Measurements from ENCODE around the gene PHF2. TPM values are rescaled to one million over a fixed set of nuclear protein-coding genes. Genes with fewer than 3 reads are reported as not detected.

PHF2 gene
- total and polyA plus RNA-seq, 2 experiments from 2014 or later, result 4.3 to 11.8 TPM

DNA sequence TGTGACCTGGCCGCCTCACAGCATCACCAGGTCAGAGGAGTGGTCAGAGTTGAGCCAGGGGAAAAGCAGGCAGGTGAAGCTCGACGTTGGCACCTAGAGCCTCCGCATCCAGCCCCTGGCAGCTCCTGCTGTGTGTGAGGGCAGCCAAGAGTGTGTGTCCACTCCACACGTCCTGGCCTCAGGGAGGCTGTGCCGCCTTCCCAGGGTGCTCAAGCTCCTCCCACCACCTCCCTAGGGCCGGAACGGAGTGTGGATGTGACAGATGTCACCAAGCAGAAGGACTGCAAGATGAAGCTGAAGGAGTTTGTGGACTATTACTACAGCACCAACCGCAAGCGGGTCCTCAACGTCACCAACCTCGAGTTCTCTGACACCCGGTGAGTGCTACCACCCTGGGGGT is 72.5 kb downstream of the PHF2 start:
- Mint-ChIP-seq H3K36me3 (ENCODE audit: low read depth) (no peaks in the 10 kb centered on the region), H3K9me3 (no peaks in the 10 kb centered on the region), H3K4me3 (no peak overlapping the region), H3K4me1 (no peaks in the 10 kb centered on the region; the same call in 2 of the 3 replicates), H3K27ac (no peak overlapping the region), H3K27me3 (ENCODE audit: insufficient read depth, low read depth, poor library complexity) (peaks cover 4% of the 10 kb centered on the region)
- H4K20me1 ChIP-seq (replicated peaks; ENCODE audit: insufficient read depth), result no peaks in the 10 kb centered on the region
- H3K27me3 ChIP-seq (ENCODE audit: insufficient read depth), result no peaks in the 10 kb centered on the region
- no peak overlapping the region for H3K4me3 ChIP-seq
- no peak for DNase-seq (ENCODE audit: low spot score)
- H3F3A ChIP-seq (replicated peaks; ENCODE audit: low read depth), result no peaks in the 10 kb centered on the region
- TF ChIP-seq ETS1 (IDR thresholded peaks at IDR 0.05) (no peak), NANOG (IDR thresholded peaks at IDR 0.05; ENCODE audit: borderline replicate concordance) (no peak), CREB1 (CRISPR knock-in tag; IDR thresholded peaks at IDR 0.05; ENCODE audit: low read depth) (no peak), CTCF (conservative IDR thresholded peaks at IDR 0.05; ENCODE audit: low read depth in 2 of 2) (no peak), ZNF114 (CRISPR knock-in tag; IDR thresholded peaks at IDR 0.05) (no peak), STAT1 (IDR thresholded peaks at IDR 0.05; ENCODE audit: unreplicated experiment) (no peak), ZNF331 (CRISPR knock-in tag; IDR thresholded peaks at IDR 0.05; ENCODE audit: low read depth) (no peak)
- TF ChIP-seq, protein P1, sequence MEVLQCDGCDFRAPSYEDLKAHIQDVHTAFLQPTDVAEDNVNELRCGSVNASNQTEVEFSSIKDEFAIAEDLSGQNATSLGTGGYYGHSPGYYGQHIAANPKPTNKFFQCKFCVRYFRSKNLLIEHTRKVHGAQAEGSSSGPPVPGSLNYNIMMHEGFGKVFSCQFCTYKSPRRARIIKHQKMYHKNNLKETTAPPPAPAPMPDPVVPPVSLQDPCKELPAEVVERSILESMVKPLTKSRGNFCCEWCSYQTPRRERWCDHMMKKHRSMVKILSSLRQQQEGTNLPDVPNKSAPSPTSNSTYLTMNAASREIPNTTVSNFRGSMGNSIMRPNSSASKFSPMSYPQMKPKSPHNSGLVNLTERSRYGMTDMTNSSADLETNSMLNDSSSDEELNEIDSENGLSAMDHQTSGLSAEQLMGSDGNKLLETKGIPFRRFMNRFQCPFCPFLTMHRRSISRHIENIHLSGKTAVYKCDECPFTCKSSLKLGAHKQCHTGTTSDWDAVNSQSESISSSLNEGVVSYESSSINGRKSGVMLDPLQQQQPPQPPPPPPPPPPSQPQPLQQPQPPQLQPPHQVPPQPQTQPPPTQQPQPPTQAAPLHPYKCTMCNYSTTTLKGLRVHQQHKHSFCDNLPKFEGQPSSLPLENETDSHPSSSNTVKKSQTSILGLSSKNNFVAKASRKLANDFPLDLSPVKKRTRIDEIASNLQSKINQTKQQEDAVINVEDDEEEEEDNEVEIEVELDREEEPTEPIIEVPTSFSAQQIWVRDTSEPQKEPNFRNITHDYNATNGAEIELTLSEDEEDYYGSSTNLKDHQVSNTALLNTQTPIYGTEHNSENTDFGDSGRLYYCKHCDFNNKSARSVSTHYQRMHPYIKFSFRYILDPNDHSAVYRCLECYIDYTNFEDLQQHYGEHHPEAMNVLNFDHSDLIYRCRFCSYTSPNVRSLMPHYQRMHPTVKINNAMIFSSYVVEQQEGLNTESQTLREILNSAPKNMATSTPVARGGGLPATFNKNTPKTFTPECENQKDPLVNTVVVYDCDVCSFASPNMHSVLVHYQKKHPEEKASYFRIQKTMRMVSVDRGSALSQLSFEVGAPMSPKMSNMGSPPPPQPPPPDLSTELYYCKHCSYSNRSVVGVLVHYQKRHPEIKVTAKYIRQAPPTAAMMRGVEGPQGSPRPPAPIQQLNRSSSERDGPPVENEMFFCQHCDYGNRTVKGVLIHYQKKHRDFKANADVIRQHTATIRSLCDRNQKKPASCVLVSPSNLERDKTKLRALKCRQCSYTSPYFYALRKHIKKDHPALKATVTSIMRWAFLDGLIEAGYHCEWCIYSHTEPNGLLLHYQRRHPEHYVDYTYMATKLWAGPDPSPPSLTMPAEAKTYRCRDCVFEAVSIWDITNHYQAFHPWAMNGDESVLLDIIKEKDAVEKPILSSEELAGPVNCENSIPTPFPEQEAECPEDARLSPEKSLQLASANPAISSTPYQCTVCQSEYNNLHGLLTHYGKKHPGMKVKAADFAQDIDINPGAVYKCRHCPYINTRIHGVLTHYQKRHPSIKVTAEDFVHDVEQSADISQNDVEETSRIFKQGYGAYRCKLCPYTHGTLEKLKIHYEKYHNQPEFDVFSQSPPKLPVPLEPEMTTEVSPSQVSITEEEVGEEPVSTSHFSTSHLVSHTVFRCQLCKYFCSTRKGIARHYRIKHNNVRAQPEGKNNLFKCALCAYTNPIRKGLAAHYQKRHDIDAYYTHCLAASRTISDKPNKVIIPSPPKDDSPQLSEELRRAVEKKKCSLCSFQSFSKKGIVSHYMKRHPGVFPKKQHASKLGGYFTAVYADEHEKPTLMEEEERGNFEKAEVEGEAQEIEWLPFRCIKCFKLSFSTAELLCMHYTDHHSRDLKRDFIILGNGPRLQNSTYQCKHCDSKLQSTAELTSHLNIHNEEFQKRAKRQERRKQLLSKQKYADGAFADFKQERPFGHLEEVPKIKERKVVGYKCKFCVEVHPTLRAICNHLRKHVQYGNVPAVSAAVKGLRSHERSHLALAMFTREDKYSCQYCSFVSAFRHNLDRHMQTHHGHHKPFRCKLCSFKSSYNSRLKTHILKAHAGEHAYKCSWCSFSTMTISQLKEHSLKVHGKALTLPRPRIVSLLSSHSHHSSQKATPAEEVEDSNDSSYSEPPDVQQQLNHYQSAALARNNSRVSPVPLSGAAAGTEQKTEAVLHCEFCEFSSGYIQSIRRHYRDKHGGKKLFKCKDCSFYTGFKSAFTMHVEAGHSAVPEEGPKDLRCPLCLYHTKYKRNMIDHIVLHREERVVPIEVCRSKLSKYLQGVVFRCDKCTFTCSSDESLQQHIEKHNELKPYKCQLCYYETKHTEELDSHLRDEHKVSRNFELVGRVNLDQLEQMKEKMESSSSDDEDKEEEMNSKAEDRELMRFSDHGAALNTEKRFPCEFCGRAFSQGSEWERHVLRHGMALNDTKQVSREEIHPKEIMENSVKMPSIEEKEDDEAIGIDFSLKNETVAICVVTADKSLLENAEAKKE (CRISPR knock-in tag; IDR thresholded peaks at IDR 0.05), result no peak
- no peaks in the 10 kb centered on the region for H3K9me2 ChIP-seq (ENCODE audit: insufficient read depth)
- no peaks in the 10 kb centered on the region for H3K79me2 ChIP-seq (replicated peaks; ENCODE audit: insufficient read depth)
- no peaks in the 10 kb centered on the region for H3K4me1 ChIP-seq (ENCODE audit: insufficient read depth)
- H2AFZ ChIP-seq, result no peak overlapping the region
- H3K27ac ChIP-seq (ENCODE audit: low read depth), result no peak overlapping the region
- ATAC-seq, result no peak
- H3K36me3 ChIP-seq (ENCODE audit: insufficient read depth), result no peaks in the 10 kb centered on the region
- H3K4me2 ChIP-seq, result no peak overlapping the region
